ENCODE measurements around the gene SEMA3D.

DNA sequence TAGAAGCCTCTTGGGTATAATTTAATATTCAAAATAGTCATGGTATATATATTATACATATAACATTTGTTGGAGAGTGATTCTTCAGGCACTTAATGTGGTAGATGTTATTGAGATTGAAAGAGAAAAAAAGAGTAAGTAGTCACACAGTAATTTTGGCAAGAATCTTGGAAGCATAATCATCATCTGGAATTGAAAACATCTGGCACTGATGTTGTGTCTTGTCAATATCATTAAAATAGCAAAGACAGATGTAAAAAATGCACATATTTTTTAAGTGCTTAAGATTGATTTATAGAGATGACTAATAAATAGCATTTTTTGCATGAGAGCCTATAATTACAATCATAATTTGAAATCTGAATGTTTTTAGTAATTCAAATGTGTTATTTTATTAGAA lies 9.5 kb downstream of the SEMA3D start:
- TF ChIP-seq, protein P1, sequence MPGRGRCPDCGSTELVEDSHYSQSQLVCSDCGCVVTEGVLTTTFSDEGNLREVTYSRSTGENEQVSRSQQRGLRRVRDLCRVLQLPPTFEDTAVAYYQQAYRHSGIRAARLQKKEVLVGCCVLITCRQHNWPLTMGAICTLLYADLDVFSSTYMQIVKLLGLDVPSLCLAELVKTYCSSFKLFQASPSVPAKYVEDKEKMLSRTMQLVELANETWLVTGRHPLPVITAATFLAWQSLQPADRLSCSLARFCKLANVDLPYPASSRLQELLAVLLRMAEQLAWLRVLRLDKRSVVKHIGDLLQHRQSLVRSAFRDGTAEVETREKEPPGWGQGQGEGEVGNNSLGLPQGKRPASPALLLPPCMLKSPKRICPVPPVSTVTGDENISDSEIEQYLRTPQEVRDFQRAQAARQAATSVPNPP (CRISPR knock-in tag; IDR thresholded peaks at IDR 0.05), result no peak
- no peak for TF ChIP-seq CAMTA2 (CRISPR knock-in tag; IDR thresholded peaks at IDR 0.05; ENCODE audit: borderline replicate concordance)
- TF ChIP-seq RELA (CRISPR knock-in tag; IDR thresholded peaks at IDR 0.05), result no peak
- TF ChIP-seq, protein P2, sequence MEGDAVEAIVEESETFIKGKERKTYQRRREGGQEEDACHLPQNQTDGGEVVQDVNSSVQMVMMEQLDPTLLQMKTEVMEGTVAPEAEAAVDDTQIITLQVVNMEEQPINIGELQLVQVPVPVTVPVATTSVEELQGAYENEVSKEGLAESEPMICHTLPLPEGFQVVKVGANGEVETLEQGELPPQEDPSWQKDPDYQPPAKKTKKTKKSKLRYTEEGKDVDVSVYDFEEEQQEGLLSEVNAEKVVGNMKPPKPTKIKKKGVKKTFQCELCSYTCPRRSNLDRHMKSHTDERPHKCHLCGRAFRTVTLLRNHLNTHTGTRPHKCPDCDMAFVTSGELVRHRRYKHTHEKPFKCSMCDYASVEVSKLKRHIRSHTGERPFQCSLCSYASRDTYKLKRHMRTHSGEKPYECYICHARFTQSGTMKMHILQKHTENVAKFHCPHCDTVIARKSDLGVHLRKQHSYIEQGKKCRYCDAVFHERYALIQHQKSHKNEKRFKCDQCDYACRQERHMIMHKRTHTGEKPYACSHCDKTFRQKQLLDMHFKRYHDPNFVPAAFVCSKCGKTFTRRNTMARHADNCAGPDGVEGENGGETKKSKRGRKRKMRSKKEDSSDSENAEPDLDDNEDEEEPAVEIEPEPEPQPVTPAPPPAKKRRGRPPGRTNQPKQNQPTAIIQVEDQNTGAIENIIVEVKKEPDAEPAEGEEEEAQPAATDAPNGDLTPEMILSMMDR (CRISPR knock-in tag; IDR thresholded peaks at IDR 0.05), result no peak
- TF ChIP-seq ATM (IDR thresholded peaks at IDR 0.05; ENCODE audit: borderline replicate concordance), result no peak
- TF ChIP-seq XRCC5 (optimal IDR thresholded peaks at IDR 0.05; ENCODE audit: low read length), result no peak
- no peak for TF ChIP-seq FOSL1 (CRISPR knock-in tag; IDR thresholded peaks at IDR 0.05; ENCODE audit: borderline replicate concordance)
